D721Med (cell line): ENCODE results near the gene KRTAP19-5.
A peak's percentile ranks its signal among the peaks of the same experiment; 100 is the strongest.
"Not testable (repeated sequence)": the region's sequence is repeated elsewhere in the genome, so short reads cannot be mapped to it uniquely, and the experiment has no call there.

Experiments used
- DNase-seq: peaks from one replicate; pipeline ENCODE4 v3.0.0; 2011; ENCODE audit warnings: low spot score; ENCODE audit not compliant: insufficient read length
- FAIRE-seq: peaks from 2 replicates; lab custom pipeline; 2011; peaks lifted over from hg19 to GRCh38; lab: Jason Lieb, UNC
- TF ChIP-seq, protein P1 (sequence below): IDR thresholded peaks from 2 replicates; pipeline ENCODE4 v1.5.1; 2012; ENCODE audit warnings: mild to moderate bottlenecking, control low read depth; ENCODE audit not compliant: insufficient read depth; ENCODE audit errors: missing control alignments

The KRTAP19-5 gene

DNA sequence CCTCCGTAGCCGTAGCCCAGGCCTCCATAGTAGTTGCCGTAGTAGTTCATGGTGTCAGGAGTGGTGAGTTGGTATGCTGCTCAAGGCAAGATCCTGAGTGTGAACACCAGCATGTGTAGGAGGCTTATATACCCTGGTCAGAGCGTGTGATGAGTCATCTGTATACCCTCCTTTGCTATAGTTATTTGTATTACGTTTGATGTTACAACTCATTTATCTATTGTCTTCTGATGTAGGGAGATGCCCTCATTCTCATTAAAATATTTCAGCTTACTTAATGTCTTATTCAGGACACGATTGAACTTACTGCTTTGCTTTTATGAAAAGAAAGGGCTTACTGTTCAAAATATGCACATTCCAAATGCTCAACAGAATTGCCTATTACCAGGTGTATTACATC is at the start of gene KRTAP19-5:
Gene KRTAP19-5 (minus strand): TSS at position 101 of the 400 bp plus-strand sequence. CDS start 51 bp downstream, at position 50.
- FAIRE-seq: no peak
- TF ChIP-seq, protein P1, sequence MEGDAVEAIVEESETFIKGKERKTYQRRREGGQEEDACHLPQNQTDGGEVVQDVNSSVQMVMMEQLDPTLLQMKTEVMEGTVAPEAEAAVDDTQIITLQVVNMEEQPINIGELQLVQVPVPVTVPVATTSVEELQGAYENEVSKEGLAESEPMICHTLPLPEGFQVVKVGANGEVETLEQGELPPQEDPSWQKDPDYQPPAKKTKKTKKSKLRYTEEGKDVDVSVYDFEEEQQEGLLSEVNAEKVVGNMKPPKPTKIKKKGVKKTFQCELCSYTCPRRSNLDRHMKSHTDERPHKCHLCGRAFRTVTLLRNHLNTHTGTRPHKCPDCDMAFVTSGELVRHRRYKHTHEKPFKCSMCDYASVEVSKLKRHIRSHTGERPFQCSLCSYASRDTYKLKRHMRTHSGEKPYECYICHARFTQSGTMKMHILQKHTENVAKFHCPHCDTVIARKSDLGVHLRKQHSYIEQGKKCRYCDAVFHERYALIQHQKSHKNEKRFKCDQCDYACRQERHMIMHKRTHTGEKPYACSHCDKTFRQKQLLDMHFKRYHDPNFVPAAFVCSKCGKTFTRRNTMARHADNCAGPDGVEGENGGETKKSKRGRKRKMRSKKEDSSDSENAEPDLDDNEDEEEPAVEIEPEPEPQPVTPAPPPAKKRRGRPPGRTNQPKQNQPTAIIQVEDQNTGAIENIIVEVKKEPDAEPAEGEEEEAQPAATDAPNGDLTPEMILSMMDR: no peak
- no peak for DNase-seq

DNA sequence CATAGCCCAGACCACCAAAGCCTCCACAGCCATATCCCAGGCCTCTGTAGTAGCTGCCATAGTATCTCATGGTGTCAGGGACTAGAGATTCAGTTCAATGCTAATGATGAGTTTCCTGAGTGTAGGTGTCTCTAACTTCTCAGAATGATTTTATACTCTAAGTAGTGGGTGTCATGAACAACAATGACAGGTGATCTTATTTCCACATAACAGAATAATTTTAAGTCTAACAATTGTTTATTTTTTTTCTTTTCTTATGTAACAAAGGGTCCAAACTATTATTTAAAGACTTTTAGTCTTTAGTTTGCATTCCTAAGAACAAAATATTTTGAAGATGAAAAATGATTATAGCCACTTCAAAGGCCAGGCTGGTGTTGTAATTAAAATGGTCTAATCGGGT is 39.8 kb upstream of the KRTAP19-5 start, which contains the start of gene KRTAP19-6:
Gene KRTAP19-6 (minus strand): TSS at position 101 of the 400 bp plus-strand sequence. CDS start 31 bp downstream, at position 70.
- TF ChIP-seq, protein P1: no peak
- FAIRE-seq (no peak), DNase-seq (no peak)

DNA sequence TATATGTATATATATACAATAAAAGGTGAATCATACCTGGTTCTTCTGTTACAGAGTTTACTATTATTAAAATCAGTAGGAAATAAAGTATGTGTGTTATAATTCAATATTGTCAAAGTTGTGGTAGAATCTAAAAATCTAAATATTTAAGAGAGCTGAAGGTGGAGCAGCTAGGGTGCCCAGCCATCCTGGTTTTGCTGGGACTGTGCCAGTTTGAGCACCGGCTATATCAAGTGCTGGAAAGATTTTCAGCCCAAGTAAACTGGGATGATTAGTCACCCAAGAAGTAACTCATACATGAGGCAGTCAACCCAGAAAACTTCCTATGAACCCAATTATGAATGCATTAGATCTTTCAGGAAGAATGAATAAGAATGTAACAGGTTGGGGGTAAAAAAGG is 16.9 kb upstream of the KRTAP19-5 start:
- TF ChIP-seq, protein P1: no peak
- DNase-seq (no peak), FAIRE-seq (no peak)

DNA sequence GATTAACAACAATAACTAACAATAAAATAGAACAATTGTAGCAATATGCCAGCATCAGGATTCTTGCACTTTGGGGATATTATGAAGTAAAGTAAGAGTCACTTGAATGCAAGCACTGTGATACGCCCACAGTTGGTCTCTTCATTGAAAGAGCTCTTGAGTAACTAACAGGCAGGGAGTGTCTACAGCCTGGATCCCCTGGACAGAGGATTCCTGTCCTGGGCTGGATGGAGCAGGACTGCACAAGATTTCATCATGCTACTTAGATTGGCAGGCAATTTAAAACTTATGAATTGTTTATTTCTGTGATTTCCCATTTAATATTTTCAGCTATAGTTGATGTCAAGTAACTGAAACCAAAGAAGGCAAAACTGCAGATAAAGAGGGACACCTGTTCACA is 13.7 kb upstream of the KRTAP19-5 start:
- TF ChIP-seq, protein P1: no peak
- FAIRE-seq (no peak), DNase-seq (no peak)

DNA sequence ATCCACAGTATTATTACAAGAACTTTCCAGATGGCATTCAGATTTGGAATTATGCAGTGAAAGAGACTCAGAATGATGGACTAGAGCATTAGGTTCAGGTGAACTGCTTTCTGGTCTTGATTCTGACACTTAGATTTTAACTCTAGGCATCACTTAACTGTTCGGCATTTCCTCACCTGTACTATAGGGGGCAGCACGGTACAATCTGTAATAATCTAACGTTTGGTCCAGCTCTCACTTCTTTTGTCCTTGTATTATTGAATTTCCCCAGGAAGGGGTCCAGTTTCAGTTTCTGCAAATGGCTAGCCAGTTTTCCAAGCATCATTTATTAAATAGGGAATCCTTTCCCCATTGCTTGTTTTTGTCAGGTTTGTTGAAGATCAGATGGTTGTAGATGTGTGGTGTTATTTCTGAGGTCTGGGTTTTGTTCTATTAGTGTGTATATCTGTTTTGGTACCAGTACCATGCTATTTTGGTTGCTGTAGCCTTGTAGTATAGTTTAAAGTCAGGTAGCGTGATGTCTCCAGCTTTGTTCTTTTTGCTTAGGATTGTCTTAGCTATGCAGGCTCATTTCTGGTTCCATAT is 3.8 kb upstream of the KRTAP19-5 start:
- TF ChIP-seq, protein P1: peak; percentile 22
- not testable (repeated sequence) for DNase-seq, FAIRE-seq

DNA sequence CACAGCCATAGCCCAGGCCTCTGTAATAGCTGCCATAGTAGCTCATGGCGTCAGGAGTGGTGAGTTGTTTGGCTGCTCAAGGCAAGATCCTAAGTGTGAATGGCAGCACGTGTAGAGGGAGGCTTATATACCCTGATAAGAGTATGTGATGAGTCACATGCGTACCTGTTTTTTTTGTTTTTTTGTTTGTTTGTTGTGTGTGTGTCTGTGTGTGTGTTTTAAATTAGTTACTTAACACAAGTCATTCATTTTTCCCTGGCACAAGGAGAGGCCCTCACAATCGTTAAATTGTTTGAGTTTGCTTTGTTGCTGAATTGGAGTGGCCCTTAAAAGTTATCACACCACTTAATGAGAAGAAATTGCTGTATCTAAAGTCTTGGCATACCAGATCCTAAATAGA is 4.9 kb downstream of the KRTAP19-5 start, which contains the start of gene KRTAP19-4:
Gene KRTAP19-4 (minus strand): TSS at position 101 of the 400 bp plus-strand sequence. CDS start 55 bp downstream, at position 46.
- DNase-seq (no peak), FAIRE-seq (no peak)
- TF ChIP-seq, protein P1: no peak

DNA sequence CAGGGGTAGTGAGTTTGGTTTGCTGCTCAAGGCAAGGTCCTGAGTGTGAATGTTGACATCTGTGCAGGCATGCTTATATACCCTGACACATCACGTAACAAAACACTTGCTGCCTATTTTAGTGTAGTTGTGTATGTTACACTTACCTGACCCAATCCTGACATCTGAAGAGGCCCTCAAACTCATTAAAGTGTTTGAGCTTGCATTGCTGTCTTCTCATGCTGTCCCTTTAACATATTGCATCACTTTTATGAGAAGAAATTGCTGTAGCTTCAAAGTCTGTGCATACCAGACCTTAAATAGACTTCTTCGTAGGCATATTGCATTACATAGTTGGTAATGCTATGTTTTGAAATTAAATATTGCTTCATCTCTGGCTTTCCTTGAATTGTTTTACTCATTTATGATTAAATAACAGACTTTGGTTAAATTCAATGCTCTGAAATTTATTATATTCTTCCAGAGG is 9.9 kb downstream of the KRTAP19-5 start, which contains the start of gene KRTAP19-3:
Gene KRTAP19-3 (minus strand): TSS at position 51 of the 466 bp plus-strand sequence. CDS start 56 bp downstream, outside the sequence.
- no peak for DNase-seq
- TF ChIP-seq, protein P1: no peak
- FAIRE-seq: no peak
